ENCODE measurements around the gene SLC36A3.

The SLC36A3 gene

DNA sequence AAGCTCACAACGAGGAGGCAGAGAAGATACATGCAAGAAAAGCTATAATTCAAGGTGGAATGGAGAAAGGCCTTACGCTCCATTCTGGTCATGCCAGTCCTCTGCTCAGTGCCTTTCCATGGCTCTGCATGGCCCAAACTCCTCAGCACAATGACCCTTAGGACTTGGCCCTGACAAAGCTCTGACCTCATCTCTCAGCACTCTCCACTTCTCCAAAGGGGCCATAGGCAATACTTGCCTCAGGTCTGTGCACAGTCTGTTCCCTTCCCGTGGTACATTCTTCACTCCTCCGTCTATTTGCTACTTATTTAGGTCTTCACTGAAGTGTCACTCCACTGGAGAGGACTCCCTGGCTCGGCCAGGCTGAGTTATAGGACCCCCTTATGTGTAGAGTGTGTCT lies 24.7 kb downstream of the SLC36A3 start:
- Histone ChIP-seq H2AFZ (ENCODE audit: low read length) (no peak overlapping the region), H3K4me3 (ENCODE audit: low read length, poor library complexity, severe bottlenecking) (no peak overlapping the region), H3K9me2 (replicated peaks; ENCODE audit: low read depth, low read length) (no peaks in the 10 kb centered on the region), H4K20me1 (ENCODE audit: insufficient read depth, low read length, poor library complexity, severe bottlenecking) (no peaks in the 10 kb centered on the region), H3K4me1 (ENCODE audit: insufficient read depth, low read length, poor library complexity, severe bottlenecking) (no peaks in the 10 kb centered on the region), H3K36me3 (ENCODE audit: insufficient read depth, low read length) (no peaks in the 10 kb centered on the region), H3K27me3 (ENCODE audit: insufficient read depth, low read length, poor library complexity, severe bottlenecking) (no peaks in the 10 kb centered on the region), H3K9ac (ENCODE audit: low read depth, low read length, poor library complexity, severe bottlenecking) (no peak overlapping the region), H3K79me2 (ENCODE audit: insufficient read depth, low read length) (no peaks in the 10 kb centered on the region), H3K9me3 (ENCODE audit: insufficient read depth, low read depth, low read length) (no peaks in the 10 kb centered on the region), H3F3A (ENCODE audit: low read depth) (no peaks in the 10 kb centered on the region), H3K4me2 (ENCODE audit: low read depth, low read length, poor library complexity, severe bottlenecking) (no peak overlapping the region)
- TF ChIP-seq EZH2phosphoT487 (IDR thresholded peaks at IDR 0.05; ENCODE audit: borderline replicate concordance): no peak
- TF ChIP-seq, protein P1, sequence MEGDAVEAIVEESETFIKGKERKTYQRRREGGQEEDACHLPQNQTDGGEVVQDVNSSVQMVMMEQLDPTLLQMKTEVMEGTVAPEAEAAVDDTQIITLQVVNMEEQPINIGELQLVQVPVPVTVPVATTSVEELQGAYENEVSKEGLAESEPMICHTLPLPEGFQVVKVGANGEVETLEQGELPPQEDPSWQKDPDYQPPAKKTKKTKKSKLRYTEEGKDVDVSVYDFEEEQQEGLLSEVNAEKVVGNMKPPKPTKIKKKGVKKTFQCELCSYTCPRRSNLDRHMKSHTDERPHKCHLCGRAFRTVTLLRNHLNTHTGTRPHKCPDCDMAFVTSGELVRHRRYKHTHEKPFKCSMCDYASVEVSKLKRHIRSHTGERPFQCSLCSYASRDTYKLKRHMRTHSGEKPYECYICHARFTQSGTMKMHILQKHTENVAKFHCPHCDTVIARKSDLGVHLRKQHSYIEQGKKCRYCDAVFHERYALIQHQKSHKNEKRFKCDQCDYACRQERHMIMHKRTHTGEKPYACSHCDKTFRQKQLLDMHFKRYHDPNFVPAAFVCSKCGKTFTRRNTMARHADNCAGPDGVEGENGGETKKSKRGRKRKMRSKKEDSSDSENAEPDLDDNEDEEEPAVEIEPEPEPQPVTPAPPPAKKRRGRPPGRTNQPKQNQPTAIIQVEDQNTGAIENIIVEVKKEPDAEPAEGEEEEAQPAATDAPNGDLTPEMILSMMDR (conservative IDR thresholded peaks at IDR 0.05; ENCODE audit: low read length): no peak

DNA sequence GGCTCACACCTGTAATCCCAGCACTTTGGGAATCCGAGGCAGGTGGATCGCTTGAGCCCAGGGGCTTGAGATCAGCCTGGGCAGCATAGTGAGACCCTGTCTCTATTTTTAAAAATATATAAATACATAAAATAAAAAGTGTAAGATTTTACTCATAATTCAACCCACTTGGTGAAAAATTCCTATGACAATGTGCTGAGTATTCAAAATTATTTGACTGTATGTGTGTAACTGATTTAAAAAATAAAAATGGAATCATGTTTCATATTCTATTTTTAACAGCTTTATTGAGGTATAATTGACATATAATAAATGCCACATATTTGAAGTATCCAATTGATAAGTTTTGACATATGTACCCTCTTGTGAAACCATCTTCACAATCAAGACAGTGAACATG lies 27.8 kb downstream of the SLC36A3 start:
- Histone ChIP-seq H2AFZ (ENCODE audit: low read length) (no peak overlapping the region), H3K9me2 (replicated peaks; ENCODE audit: low read depth, low read length) (no peaks in the 10 kb centered on the region), H3K9ac (ENCODE audit: low read depth, low read length, poor library complexity, severe bottlenecking) (no peak overlapping the region), H4K20me1 (ENCODE audit: insufficient read depth, low read length, poor library complexity, severe bottlenecking) (no peaks in the 10 kb centered on the region), H3F3A (ENCODE audit: low read depth) (no peaks in the 10 kb centered on the region), H3K27me3 (ENCODE audit: insufficient read depth, low read length, poor library complexity, severe bottlenecking) (no peaks in the 10 kb centered on the region), H3K9me3 (ENCODE audit: insufficient read depth, low read depth, low read length) (no peaks in the 10 kb centered on the region), H3K36me3 (ENCODE audit: insufficient read depth, low read length) (no peaks in the 10 kb centered on the region), H3K79me2 (ENCODE audit: insufficient read depth, low read length) (no peaks in the 10 kb centered on the region), H3K4me1 (ENCODE audit: insufficient read depth, low read length, poor library complexity, severe bottlenecking) (no peaks in the 10 kb centered on the region), H3K4me2 (ENCODE audit: low read depth, low read length, poor library complexity, severe bottlenecking) (no peak overlapping the region), H3K4me3 (ENCODE audit: low read length, poor library complexity, severe bottlenecking) (no peak overlapping the region)
- no peak for TF ChIP-seq EZH2phosphoT487 (IDR thresholded peaks at IDR 0.05; ENCODE audit: borderline replicate concordance)
- TF ChIP-seq, protein P1 (conservative IDR thresholded peaks at IDR 0.05; ENCODE audit: low read length): no peak

DNA sequence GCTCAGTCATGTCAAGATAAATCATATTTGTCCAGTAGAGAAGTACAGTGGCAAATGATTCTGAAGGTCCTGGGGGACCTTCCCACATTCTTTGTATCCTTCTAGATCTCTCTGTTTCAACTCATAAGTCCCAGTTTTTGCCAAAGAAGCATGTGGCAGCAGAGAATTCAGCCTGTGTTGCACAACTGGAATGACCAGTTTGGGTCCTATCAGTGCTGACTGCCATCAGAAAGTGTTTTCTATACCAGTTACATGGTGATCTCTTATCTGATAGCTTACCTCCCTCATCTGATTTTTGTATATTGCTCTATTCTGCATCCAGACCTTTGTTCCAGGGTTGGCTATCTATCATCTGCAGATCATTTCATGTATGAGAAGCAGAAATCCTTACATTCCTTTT lies 28.9 kb downstream of the SLC36A3 start:
- Histone ChIP-seq H3K9me2 (replicated peaks; ENCODE audit: low read depth, low read length) (no peaks in the 10 kb centered on the region), H3K36me3 (ENCODE audit: insufficient read depth, low read length) (no peaks in the 10 kb centered on the region; the same call in 1 of the 2 replicates), H2AFZ (ENCODE audit: low read length) (no peak overlapping the region), H3K79me2 (ENCODE audit: insufficient read depth, low read length) (no peaks in the 10 kb centered on the region), H3K27me3 (ENCODE audit: insufficient read depth, low read length, poor library complexity, severe bottlenecking) (no peaks in the 10 kb centered on the region), H3F3A (ENCODE audit: low read depth) (no peaks in the 10 kb centered on the region), H3K4me3 (ENCODE audit: low read length, poor library complexity, severe bottlenecking) (no peak overlapping the region), H3K9me3 (ENCODE audit: insufficient read depth, low read depth, low read length) (no peaks in the 10 kb centered on the region), H3K4me1 (ENCODE audit: insufficient read depth, low read length, poor library complexity, severe bottlenecking) (no peaks in the 10 kb centered on the region), H3K9ac (ENCODE audit: low read depth, low read length, poor library complexity, severe bottlenecking) (no peak overlapping the region), H3K4me2 (ENCODE audit: low read depth, low read length, poor library complexity, severe bottlenecking) (no peak overlapping the region), H4K20me1 (ENCODE audit: insufficient read depth, low read length, poor library complexity, severe bottlenecking) (no peaks in the 10 kb centered on the region)
- TF ChIP-seq, protein P1 (conservative IDR thresholded peaks at IDR 0.05; ENCODE audit: low read length): no peak
- TF ChIP-seq EZH2phosphoT487 (IDR thresholded peaks at IDR 0.05; ENCODE audit: borderline replicate concordance): no peak
